Measurements from ENCODE around the gene PLCB4. TPM values are rescaled to one million over a fixed set of nuclear protein-coding genes. Genes with fewer than 3 reads are reported as not detected.

Gene PLCB4
- total RNA-seq, 1 experiment from 2014 or later: 10.1 TPM

DNA sequence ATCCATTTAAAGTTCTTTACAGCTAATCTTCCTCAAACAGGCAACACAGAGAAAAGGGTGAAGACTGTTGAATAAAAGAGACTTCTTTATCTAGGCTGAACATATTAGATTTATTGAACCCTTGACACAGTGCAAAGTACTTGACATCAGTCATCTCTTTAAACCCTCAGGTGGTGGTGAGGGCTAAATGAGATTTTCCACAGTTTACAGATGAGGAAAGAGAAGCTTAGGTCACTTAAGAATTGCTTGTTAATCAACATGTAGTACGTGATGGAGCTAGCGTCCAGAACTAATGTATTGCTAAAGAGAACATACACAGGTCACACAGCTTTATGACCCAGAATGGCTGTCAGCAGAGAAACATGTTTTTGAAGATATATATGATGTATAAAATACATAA is 252.1 kb downstream of the PLCB4 start:
- H3K18ac ChIP-seq (ENCODE audit: insufficient read length, low read depth, low read length): no peak overlapping the region
- H3K79me2 ChIP-seq (ENCODE audit: insufficient read depth, low read length): no peaks in the 10 kb centered on the region
- no CpG with 5 or more reads among the region's 2 CpGs for WGBS (ENCODE audit: extremely low coverage, insufficient read length, low lambda C conversion rate)

More for the DNA sequence above, 252.1 kb downstream of the PLCB4 start:
- no peak overlapping the region for H3K23ac ChIP-seq (ENCODE audit: insufficient read length, low read depth, low read length)
- H3K4me2 ChIP-seq (ENCODE audit: insufficient read depth, insufficient read length, low read length): no peak overlapping the region
- no peaks in the 10 kb centered on the region for H3K9me3 ChIP-seq (ENCODE audit: control insufficient read depth, low read depth, low read length)
- no peak overlapping the region for H3K27ac ChIP-seq (ENCODE audit: insufficient read length, low read depth, low read length)
- H2BK15ac ChIP-seq (ENCODE audit: low read depth, low read length): no peak overlapping the region
- H3K27me3 ChIP-seq (ENCODE audit: insufficient read depth, low read length): no peaks in the 10 kb centered on the region
- no peak overlapping the region for H2AFZ ChIP-seq (ENCODE audit: low read length)
- H3K27ac Mint-ChIP-seq: no peak overlapping the region
- no peaks in the 10 kb centered on the region for H4K20me1 ChIP-seq (ENCODE audit: control insufficient read depth, insufficient read depth, insufficient read length)
- no peak overlapping the region for H2BK20ac ChIP-seq (ENCODE audit: low read depth, low read length, poor library complexity, severe bottlenecking)
- H3K36me3 Mint-ChIP-seq (ENCODE audit: insufficient read depth in 1 of 3, low read depth in 3 of 3): peaks cover 0 to 1% (median 0%) of the 10 kb centered on the region in 3 experiments; a peak in 2 of 7 replicates
- no peak overlapping the region for H2BK12ac ChIP-seq (ENCODE audit: insufficient read length, low read depth, low read length)
- no peaks in the 10 kb centered on the region for H3K9me3 Mint-ChIP-seq
- no peak overlapping the region for H3K56ac ChIP-seq (ENCODE audit: insufficient read length, low read depth, low read length)
- DNase-seq: no peak
- H3K4me3 Mint-ChIP-seq: no peak overlapping the region
- H4K5ac ChIP-seq (ENCODE audit: insufficient read length, low read depth, low read length): no peak overlapping the region
- no peak overlapping the region for H3T11ph ChIP-seq (ENCODE audit: low read length)
- H3K14ac ChIP-seq (ENCODE audit: insufficient read depth, low read length): no peak overlapping the region
- no peak for TF ChIP-seq CTCF (conservative IDR thresholded peaks at IDR 0.05)
- H3K23me2 ChIP-seq (ENCODE audit: insufficient read length, low read depth, low read length, poor library complexity, severe bottlenecking): no peaks in the 10 kb centered on the region
- no peak overlapping the region for H4K8ac ChIP-seq (replicated peaks; ENCODE audit: insufficient read length, low read depth, low read length)
- H3K4me1 Mint-ChIP-seq: peaks cover 6% of the 10 kb centered on the region in 2 experiments; a peak in 3 of 4 replicates
- H3K9ac ChIP-seq (ENCODE audit: extremely low read depth, insufficient read length, low read length): no peak overlapping the region
- no peak overlapping the region for H4K91ac ChIP-seq (ENCODE audit: insufficient read length, low read depth, low read length)
- H3K79me1 ChIP-seq (ENCODE audit: insufficient read depth, low read depth, low read length, poor library complexity, severe bottlenecking): no peaks in the 10 kb centered on the region
- no peak overlapping the region for H2BK5ac ChIP-seq (ENCODE audit: insufficient read length, low read length)
- H2BK120ac ChIP-seq (ENCODE audit: low read depth, low read length, poor library complexity, severe bottlenecking): no peak overlapping the region
- H2AK5ac ChIP-seq (ENCODE audit: insufficient read length, low read length): no peak overlapping the region
- no peak overlapping the region for H3K4ac ChIP-seq (ENCODE audit: low read depth, low read length)
- no peaks in the 10 kb centered on the region for H3K4me1 ChIP-seq (ENCODE audit: insufficient read depth, low read length)
- no peaks in the 10 kb centered on the region for H3K27me3 Mint-ChIP-seq (ENCODE audit: low read depth)
